Neuronal stem cell (in vitro differentiated cells): ENCODE measurements around the gene CHID1.

Experiments
- DNase-seq: peaks from one replicate; pipeline ENCODE4 v3.0.0-alpha.2; 2013; ENCODE audit warnings: low spot score
- H2AFZ ChIP-seq: one replicate; pipeline ENCODE4 v1.6.1; 2013; ENCODE audit warnings: mild to moderate bottlenecking, low read length, inconsistent platforms
- H2AK5ac ChIP-seq: 2 replicates; pipeline ENCODE4 v1.6.1; 2013; ENCODE audit warnings: low read depth, mild to moderate bottlenecking, inconsistent platforms, low read length, moderate library complexity, mixed read lengths
- H2BK120ac ChIP-seq: 2 replicates; pipeline ENCODE4 v1.6.1; 2013; ENCODE audit warnings: low read depth, mild to moderate bottlenecking, inconsistent platforms, low read length, moderate library complexity, mixed read lengths
- H2BK12ac ChIP-seq: one replicate; pipeline ENCODE4 v1.6.1; 2013; ENCODE audit warnings: low read length, inconsistent platforms
- H2BK15ac ChIP-seq: 2 replicates; pipeline ENCODE4 v1.6.1; 2013; ENCODE audit warnings: mild to moderate bottlenecking, low read length, inconsistent platforms, mixed read lengths
- H2BK5ac ChIP-seq: one replicate; pipeline ENCODE4 v1.6.1; 2013; ENCODE audit warnings: inconsistent platforms, mild to moderate bottlenecking, low read length, moderate library complexity
- H3K14ac ChIP-seq: one replicate; pipeline ENCODE4 v1.6.1; 2013; ENCODE audit warnings: low read length, inconsistent platforms
- H3K18ac ChIP-seq: 2 replicates; pipeline ENCODE4 v1.6.1; 2013; ENCODE audit warnings: low read length, inconsistent platforms
- H3K23ac ChIP-seq: 2 replicates; pipeline ENCODE4 v1.6.1; 2013; ENCODE audit warnings: low read depth, mild to moderate bottlenecking, mixed read lengths, low read length, inconsistent platforms; ENCODE audit not compliant: poor library complexity
- H3K27ac ChIP-seq: replicated peaks from 3 replicates; pipeline ENCODE4 v1.5.1; 2013; ENCODE audit warnings: low read length, inconsistent platforms
- H3K27me3 ChIP-seq, 3 experiments: 2 replicates each; pipeline ENCODE4 v1.6.1; 2013; ENCODE audit warnings: low read length in 3 of 3, mild to moderate bottlenecking in 2 of 3, inconsistent platforms in 1 of 3, low read depth in 1 of 3, mixed read lengths in 1 of 3, moderate library complexity in 1 of 3; ENCODE audit not compliant: control insufficient read depth in 3 of 3, insufficient read depth in 3 of 3
- H3K36me3 ChIP-seq, 2 donors: replicated peaks in 1 of 2; 2 replicates each; pipeline ENCODE4 v1.6.1; 2013; ENCODE audit warnings: low read length in 2 of 2; ENCODE audit not compliant: control insufficient read depth in 2 of 2, insufficient read depth in 2 of 2
- H3K4ac ChIP-seq: 2 replicates; pipeline ENCODE4 v1.6.1; 2013; ENCODE audit warnings: inconsistent platforms, mild to moderate bottlenecking, low read length, moderate library complexity
- H3K4me1 ChIP-seq, 2 donors: 1 replicate in 1 of 2; 2 replicates in 1 of 2; pipeline ENCODE4 v1.6.1; 2013; ENCODE audit warnings: low read length in 2 of 2, low read depth in 1 of 2; ENCODE audit not compliant: control insufficient read depth in 2 of 2, insufficient read depth in 1 of 2
- H3K4me2 ChIP-seq: one replicate; pipeline ENCODE4 v1.6.1; 2013; ENCODE audit warnings: mild to moderate bottlenecking, low read length, inconsistent platforms; ENCODE audit not compliant: insufficient read depth, poor library complexity, severe bottlenecking
- H3K4me3 ChIP-seq, 2 donors: 2 replicates each; pipeline ENCODE4 v1.5.1; 2013; ENCODE audit warnings: low read length in 2 of 2, mild to moderate bottlenecking in 2 of 2, inconsistent platforms in 1 of 2, moderate library complexity in 1 of 2
- H3K79me1 ChIP-seq: one replicate; pipeline ENCODE4 v1.6.1; 2013; ENCODE audit warnings: low read depth, mild to moderate bottlenecking, inconsistent platforms, low read length, moderate library complexity
- H3K9ac ChIP-seq: one replicate; pipeline ENCODE4 v1.6.1; 2013; ENCODE audit warnings: mild to moderate bottlenecking, low read depth, low read length, inconsistent platforms; ENCODE audit not compliant: poor library complexity
- H3K9me3 ChIP-seq, 2 donors: replicated peaks in 1 of 2; 2 replicates each; pipeline versions ENCODE3 to v1.6.1; 2013; ENCODE audit warnings: low read length in 2 of 2, mild to moderate bottlenecking in 2 of 2, inconsistent platforms in 1 of 2, low read depth in 1 of 2, mixed read lengths in 1 of 2, moderate library complexity in 1 of 2; ENCODE audit not compliant: control insufficient read depth in 2 of 2, insufficient read depth in 1 of 2
- H4K8ac ChIP-seq: one replicate; pipeline ENCODE4 v1.6.1; 2013; ENCODE audit warnings: low read depth, mild to moderate bottlenecking, inconsistent platforms, low read length, moderate library complexity
- H4K91ac ChIP-seq: one replicate; pipeline ENCODE4 v1.6.1; 2013; ENCODE audit warnings: low read length, low read depth, mild to moderate bottlenecking, inconsistent platforms; ENCODE audit not compliant: poor library complexity
- WGBS, 2 donors: extraction: QIAGEN DNeasy Blood & Tissue Kit; methylation state at CpG; one replicate each; pipeline ENCODE4 v1.1.7; 2013; ENCODE audit warnings: missing lambda C conversion rate in 2 of 2, mixed read lengths in 1 of 2; ENCODE audit not compliant: insufficient read length in 2 of 2, insufficient replicate concordance in 1 of 2; ENCODE audit errors: extremely low coverage in 2 of 2; 5-methylcytosine and 5-hydroxymethylcytosine counted together

Gene CHID1

GRCh38 chr11:833114-833791, 77.4 kb downstream of the CHID1 start:
- Histone ChIP-seq H3K36me3 (peaks cover 19 to 30% of the 10 kb centered on the region in 2 donors), H2BK120ac (no peak overlapping the region), H3K4me1 (peaks cover 44 to 47% of the 10 kb centered on the region in 2 donors), H4K91ac (no peak overlapping the region), H4K8ac (no peak overlapping the region), H3K4ac (peak overlapping the region; percentile 12), H3K4me3 (peak overlapping the region; percentile 62 to 89), H3K9ac (peak overlapping the region; percentile 80), H3K14ac (peak overlapping the region; percentile 56), H2BK12ac (no peak overlapping the region), H3K9me3 (peaks cover 0 to 3% of the 10 kb centered on the region in 2 donors), H2BK15ac (peak overlapping the region; percentile 75), H2BK5ac (no peak overlapping the region), H3K18ac (peak overlapping the region; percentile 97), H3K4me2 (peak overlapping the region; percentile 77), H2AK5ac (peak overlapping the region; percentile 0), H3K27ac (no peak overlapping the region), H3K27me3 (peaks cover 9 to 37% (median 18%) of the 10 kb centered on the region in 3 experiments), H3K79me1 (peaks cover 22% of the 10 kb centered on the region), H2AFZ (peak overlapping the region; percentile 89), H3K23ac (peak overlapping the region; percentile 39)
- no CpG with 5 or more reads among the region's 55 CpGs for WGBS, 2 donors
- DNase-seq = no peak

GRCh38 chr11:832529-833113, 78.0 kb downstream of the CHID1 start, which contains the start of gene CD151:
Gene CD151 (plus strand): TSS chr11:832952. CDS start chr11:836070, 3,118 bp downstream.
- peak within 1 kb of the TSS; percentile 89 for H2AFZ ChIP-seq
- peak within 1 kb of the TSS; percentile 99 for H2BK12ac ChIP-seq
- H3K23ac ChIP-seq = peak within 1 kb of the TSS; percentile 93
- H3K4me3 ChIP-seq = peak within 1 kb of the TSS; percentile 62 to 89
- peak within 1 kb of the TSS; percentile 91 for H2BK5ac ChIP-seq
- H3K9ac ChIP-seq = peak within 1 kb of the TSS; percentile 88
- H4K8ac ChIP-seq = peak within 1 kb of the TSS; percentile 100
- peak within 1 kb of the TSS; percentile 95 for H3K4ac ChIP-seq
- H3K18ac ChIP-seq = peak within 1 kb of the TSS; percentile 99
- peak within 1 kb of the TSS; percentile 89 for H3K14ac ChIP-seq
- no CpG with 5 or more reads among the region's 67 CpGs for WGBS, 2 donors
- peak within 1 kb of the TSS; percentile 86 for H3K4me2 ChIP-seq
- H3K4me1 ChIP-seq = peaks cover 50 to 53% of the 10 kb centered on the region in 2 donors
- peaks cover 20% of the 10 kb centered on the region for H3K79me1 ChIP-seq
- H3K9me3 ChIP-seq = peaks cover 0 to 3% of the 10 kb centered on the region in 2 donors
- H3K27me3 ChIP-seq = peaks cover 9 to 43% (median 18%) of the 10 kb centered on the region in 3 experiments
- DNase-seq = no peak
- peaks cover 14 to 23% of the 10 kb centered on the region in 2 donors for H3K36me3 ChIP-seq
- H2BK15ac ChIP-seq = peak within 1 kb of the TSS; percentile 100
- peak within 1 kb of the TSS; percentile 100 for H2AK5ac ChIP-seq
- H2BK120ac ChIP-seq = peak within 1 kb of the TSS; percentile 82
- H4K91ac ChIP-seq = no peak within 1 kb of the TSS
- peak within 1 kb of the TSS; percentile 68 for H3K27ac ChIP-seq

- Histone ChIP-seq H3K27me3 (peaks cover 9 to 46% (median 18%) of the 10 kb centered on the region in 3 experiments), H3K23ac (peak overlapping the region; percentile 93)
These were observed 78.6 kb downstream of the CHID1 start for GRCh38 chr11:831961-832528.

More at GRCh38 chr11:831961-832528, 78.6 kb downstream of the CHID1 start:
- Histone ChIP-seq H3K4me3 (peak overlapping the region; percentile 62 to 78), H3K4ac (peak overlapping the region; percentile 95), H4K91ac (no peak overlapping the region), H3K18ac (peak overlapping the region; percentile 99), H2BK12ac (peak overlapping the region; percentile 99), H3K4me1 (peaks cover 53 to 57% of the 10 kb centered on the region in 2 donors), H3K14ac (peak overlapping the region; percentile 89), H2AFZ (peak overlapping the region; percentile 89), H3K4me2 (peak overlapping the region; percentile 86), H3K79me1 (peaks cover 15% of the 10 kb centered on the region), H3K9ac (peak overlapping the region; percentile 88), H2BK5ac (peak overlapping the region; percentile 91), H2AK5ac (peak overlapping the region; percentile 100), H3K27ac (peak overlapping the region; percentile 68), H4K8ac (peak overlapping the region; percentile 100), H2BK120ac (peak overlapping the region; percentile 82), H2BK15ac (peak overlapping the region; percentile 100), H3K9me3 (peaks cover 0 to 3% of the 10 kb centered on the region in 2 donors), H3K36me3 (peaks cover 9 to 17% of the 10 kb centered on the region in 2 donors)
- no peak for DNase-seq
- WGBS, 2 donors = no CpG with 5 or more reads among the region's 23 CpGs
